WTC11 (cell line): ENCODE data around the gene THAP3.

ENCODE experiments used
- ATF1 ChIP-seq: sonication (generic); formaldehyde crosslinking; IDR thresholded peaks from 2 replicates; pipeline ENCODE4 v1.8.1; 2023; ENCODE audit warnings: mild to moderate bottlenecking, moderate library complexity, missing genetic modification reagents
- CTCF ChIP-seq: fragments of 200-600 bp; IDR thresholded peaks from 2 replicates; pipeline ENCODE4 v1.8.0; 2022; ENCODE audit warnings: antibody characterized with exemption
- ELF4 ChIP-seq: sonication (generic); formaldehyde crosslinking; IDR thresholded peaks from 2 replicates; pipeline ENCODE4 v1.8.1; 2022; ENCODE audit warnings: low read depth, mild to moderate bottlenecking, moderate library complexity, missing genetic modification reagents
- ETV6 ChIP-seq: sonication (generic); formaldehyde crosslinking; IDR thresholded peaks from 2 replicates; pipeline ENCODE4 v1.8.1; 2022; ENCODE audit warnings: mild to moderate bottlenecking, missing genetic modification reagents
- IRF1 ChIP-seq: sonication (generic); formaldehyde crosslinking; IDR thresholded peaks from 2 replicates; pipeline ENCODE4 v1.8.0; 2023; ENCODE audit warnings: missing genetic modification reagents
- KAT7 ChIP-seq: sonication (generic); formaldehyde crosslinking; IDR thresholded peaks from 2 replicates; pipeline ENCODE4 v1.8.1; 2023; ENCODE audit warnings: missing genetic modification reagents, mild to moderate bottlenecking, borderline replicate concordance
- SMAD3 ChIP-seq: sonication (generic); formaldehyde crosslinking; IDR thresholded peaks from 2 replicates; pipeline ENCODE4 v1.8.0; 2022; ENCODE audit warnings: missing genetic modification reagents, mild to moderate bottlenecking, borderline replicate concordance
- TEAD4 ChIP-seq: sonication (generic); formaldehyde crosslinking; IDR thresholded peaks from 2 replicates; pipeline ENCODE4 v1.8.0; 2022; ENCODE audit warnings: mild to moderate bottlenecking, missing genetic modification reagents
- TF ChIP-seq, protein P1 (sequence below): sonication (generic); formaldehyde crosslinking; IDR thresholded peaks from 2 replicates; pipeline ENCODE4 v1.8.1; 2023; ENCODE audit warnings: mild to moderate bottlenecking, missing genetic modification reagents, moderate library complexity
- TF ChIP-seq, protein P2 (sequence below): sonication (generic); formaldehyde crosslinking; IDR thresholded peaks from 2 replicates; pipeline ENCODE4 v1.8.0; 2022; ENCODE audit warnings: mild to moderate bottlenecking, missing genetic modification reagents

DNA sequence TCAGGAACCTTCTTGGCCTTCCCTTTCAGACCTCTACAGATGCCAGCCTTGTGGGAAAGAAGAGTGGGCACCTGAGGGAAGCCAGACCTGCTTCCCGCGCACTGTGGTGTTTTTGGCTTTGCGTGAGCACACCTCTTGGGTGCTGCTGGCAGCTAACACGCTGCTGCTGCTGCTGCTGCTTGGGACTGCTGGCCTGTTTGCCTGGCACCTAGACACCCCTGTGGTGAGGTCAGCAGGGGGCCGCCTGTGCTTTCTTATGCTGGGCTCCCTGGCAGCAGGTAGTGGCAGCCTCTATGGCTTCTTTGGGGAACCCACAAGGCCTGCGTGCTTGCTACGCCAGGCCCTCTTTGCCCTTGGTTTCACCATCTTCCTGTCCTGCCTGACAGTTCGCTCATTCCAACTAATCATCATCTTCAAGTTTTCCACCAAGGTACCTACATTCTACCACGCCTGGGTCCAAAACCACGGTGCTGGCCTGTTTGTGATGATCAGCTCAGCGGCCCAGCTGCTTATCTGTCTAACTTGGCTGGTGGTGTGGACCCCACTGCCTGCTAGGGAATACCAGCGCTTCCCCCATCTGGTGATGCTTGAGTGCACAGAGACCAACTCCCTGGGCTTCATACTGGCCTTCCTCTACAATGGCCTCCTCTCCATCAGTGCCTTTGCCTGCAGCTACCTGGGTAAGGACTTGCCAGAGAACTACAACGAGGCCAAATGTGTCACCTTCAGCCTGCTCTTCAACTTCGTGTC lies 45.9 kb upstream of the THAP3 start:
- TF ChIP-seq, protein P1, sequence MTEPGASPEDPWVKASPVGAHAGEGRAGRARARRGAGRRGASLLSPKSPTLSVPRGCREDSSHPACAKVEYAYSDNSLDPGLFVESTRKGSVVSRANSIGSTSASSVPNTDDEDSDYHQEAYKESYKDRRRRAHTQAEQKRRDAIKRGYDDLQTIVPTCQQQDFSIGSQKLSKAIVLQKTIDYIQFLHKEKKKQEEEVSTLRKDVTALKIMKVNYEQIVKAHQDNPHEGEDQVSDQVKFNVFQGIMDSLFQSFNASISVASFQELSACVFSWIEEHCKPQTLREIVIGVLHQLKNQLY (CRISPR knock-in tag), result no peak
- TF ChIP-seq IRF1 (CRISPR knock-in tag), result no peak
- TF ChIP-seq CTCF, result no peak
- no peak for TF ChIP-seq ATF1 (CRISPR knock-in tag)
- TF ChIP-seq TEAD4 (CRISPR knock-in tag), result no peak
- no peak for TF ChIP-seq KAT7 (CRISPR knock-in tag)
- TF ChIP-seq, protein P2, sequence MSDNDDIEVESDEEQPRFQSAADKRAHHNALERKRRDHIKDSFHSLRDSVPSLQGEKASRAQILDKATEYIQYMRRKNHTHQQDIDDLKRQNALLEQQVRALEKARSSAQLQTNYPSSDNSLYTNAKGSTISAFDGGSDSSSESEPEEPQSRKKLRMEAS (CRISPR knock-in tag), result no peak
- no peak for TF ChIP-seq ELF4 (CRISPR knock-in tag)
- no peak for TF ChIP-seq SMAD3
- no peak for TF ChIP-seq ETV6 (CRISPR knock-in tag)
